Measurements from ENCODE around the gene KRT75. TPM values are rescaled to one million over a fixed set of nuclear protein-coding genes. Genes with fewer than 3 reads are reported as not detected.

Gene KRT75
- total RNA-seq, 1 donor from 2014 or later = not detected

GRCh38 chr12:52474212-52474611, 40.0 kb upstream of the KRT75 start:
- no peaks in the 10 kb centered on the region for H4K20me1 ChIP-seq (ENCODE audit: low read depth)
- no peak overlapping the region for H3K27ac ChIP-seq
- H3K27ac Mint-ChIP-seq = no peak overlapping the region
- no peaks in the 10 kb centered on the region for H3K4me1 ChIP-seq
- no peak overlapping the region for H3K4me3 ChIP-seq
- no peaks in the 10 kb centered on the region for H3K79me2 ChIP-seq (ENCODE audit: low read depth)
- TF ChIP-seq EZH2 (IDR thresholded peaks at IDR 0.05) (no peak), EZH2phosphoT487 (IDR thresholded peaks at IDR 0.05) (no peak), CTCF (IDR thresholded peaks at IDR 0.05) (no peak)
- no peaks in the 10 kb centered on the region for H3K36me3 Mint-ChIP-seq
- no peaks in the 10 kb centered on the region for H3F3A ChIP-seq (ENCODE audit: low read depth)
- peaks cover 5% of the 10 kb centered on the region for H3K27me3 Mint-ChIP-seq (ENCODE audit: insufficient read depth, low read depth)
- H3K9me3 Mint-ChIP-seq = no peaks in the 10 kb centered on the region
- no peak overlapping the region for H3K4me2 ChIP-seq
- no peaks in the 10 kb centered on the region for H3K4me1 Mint-ChIP-seq
- no peak overlapping the region for H3K4me3 Mint-ChIP-seq
- no peaks in the 10 kb centered on the region for H3K27me3 ChIP-seq
- no peak for DNase-seq (ENCODE audit: low spot score)
- H3K36me3 ChIP-seq = no peaks in the 10 kb centered on the region
- no peak overlapping the region for H2AFZ ChIP-seq (replicated peaks)
- H3K9ac ChIP-seq = no peak overlapping the region
- H3K9me3 ChIP-seq (ENCODE audit: low read depth) = no peaks in the 10 kb centered on the region

- Histone ChIP-seq H3K79me2 (ENCODE audit: low read depth) (no peaks in the 10 kb centered on the region), H3F3A (ENCODE audit: low read depth) (no peaks in the 10 kb centered on the region), H2AFZ (replicated peaks) (no peak within 1 kb of the TSS), H3K27ac (no peak within 1 kb of the TSS), H3K4me2 (no peak within 1 kb of the TSS), H3K9ac (no peak within 1 kb of the TSS), H3K4me3 (no peak within 1 kb of the TSS), H3K9me3 (ENCODE audit: low read depth) (no peaks in the 10 kb centered on the region), H3K4me1 (no peaks in the 10 kb centered on the region), H3K36me3 (no peaks in the 10 kb centered on the region), H4K20me1 (ENCODE audit: low read depth) (no peaks in the 10 kb centered on the region), H3K27me3 (no peaks in the 10 kb centered on the region)
- H3K4me3 Mint-ChIP-seq = no peak within 1 kb of the TSS
- H3K4me1 Mint-ChIP-seq = no peaks in the 10 kb centered on the region
- TF ChIP-seq EZH2phosphoT487 (IDR thresholded peaks at IDR 0.05) (no peak), CTCF (IDR thresholded peaks at IDR 0.05) (no peak), EZH2 (IDR thresholded peaks at IDR 0.05) (no peak)
- H3K9me3 Mint-ChIP-seq = no peaks in the 10 kb centered on the region
- H3K27ac Mint-ChIP-seq = no peak within 1 kb of the TSS
- H3K36me3 Mint-ChIP-seq = no peaks in the 10 kb centered on the region
- peaks cover 5% of the 10 kb centered on the region for H3K27me3 Mint-ChIP-seq (ENCODE audit: insufficient read depth, low read depth)
- DNase-seq (ENCODE audit: low spot score) = no peak
Observed at GRCh38 chr12:52473768-52474167, 39.6 kb upstream of the KRT75 start, which contains the start of gene KRT6C. Gene KRT6C, minus strand, starts transcription at chr12:52473805. Its CDS starts 68 bp downstream, at chr12:52473737.

GRCh38 chr12:52469853-52470252, 35.7 kb upstream of the KRT75 start:
- Histone ChIP-seq H3K9me3 (ENCODE audit: low read depth) (no peaks in the 10 kb centered on the region), H3K4me3 (no peak overlapping the region), H3K27ac (no peak overlapping the region), H3F3A (ENCODE audit: low read depth) (no peaks in the 10 kb centered on the region), H3K79me2 (ENCODE audit: low read depth) (no peaks in the 10 kb centered on the region), H3K36me3 (no peaks in the 10 kb centered on the region), H3K4me2 (no peak overlapping the region), H2AFZ (replicated peaks) (no peak overlapping the region), H3K9ac (no peak overlapping the region), H3K4me1 (no peaks in the 10 kb centered on the region), H3K27me3 (no peaks in the 10 kb centered on the region), H4K20me1 (ENCODE audit: low read depth) (no peaks in the 10 kb centered on the region)
- Mint-ChIP-seq H3K36me3 (no peaks in the 10 kb centered on the region), H3K4me3 (no peak overlapping the region), H3K4me1 (no peaks in the 10 kb centered on the region), H3K27ac (no peak overlapping the region), H3K27me3 (ENCODE audit: insufficient read depth, low read depth) (peaks cover 6% of the 10 kb centered on the region), H3K9me3 (no peaks in the 10 kb centered on the region)
- TF ChIP-seq EZH2phosphoT487 (IDR thresholded peaks at IDR 0.05) = no peak
- no peak for TF ChIP-seq CTCF (IDR thresholded peaks at IDR 0.05)
- TF ChIP-seq EZH2 (IDR thresholded peaks at IDR 0.05) = no peak
- no peak for DNase-seq (ENCODE audit: low spot score)

Measured in neural progenitor cell (in vitro differentiated cells).